ENCODE results near the gene PNMA8C.
"Not testable (repeated sequence)": the region's sequence is repeated elsewhere in the genome, so short reads cannot be mapped to it uniquely, and the experiment has no call there.

Gene PNMA8C

GRCh38 chr19:46410205-46411087 is 18.3 kb downstream of the PNMA8C start:
- no peak for DNase-seq

DNA sequence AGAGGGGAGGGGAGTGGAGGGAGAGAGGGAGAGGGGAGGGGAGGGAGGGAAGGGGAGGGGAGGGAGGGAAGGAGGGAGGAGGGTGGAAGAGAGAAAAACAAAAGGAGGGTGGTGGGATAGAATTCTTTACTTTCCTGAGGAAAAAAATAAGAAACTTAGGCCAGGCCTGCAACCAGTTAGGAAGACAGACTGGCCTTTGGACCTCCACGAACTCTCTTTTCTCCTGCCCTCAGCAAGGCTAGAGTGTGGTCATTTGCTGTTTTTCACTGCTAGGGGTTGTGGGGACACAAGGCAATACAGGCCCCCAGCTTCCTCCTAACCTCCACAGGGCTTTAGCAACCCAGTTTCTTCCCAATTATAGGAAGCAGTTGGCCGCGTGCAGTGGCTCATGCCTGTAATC is 19.5 kb downstream of the PNMA8C start:
- DNase-seq, result no peak

DNA sequence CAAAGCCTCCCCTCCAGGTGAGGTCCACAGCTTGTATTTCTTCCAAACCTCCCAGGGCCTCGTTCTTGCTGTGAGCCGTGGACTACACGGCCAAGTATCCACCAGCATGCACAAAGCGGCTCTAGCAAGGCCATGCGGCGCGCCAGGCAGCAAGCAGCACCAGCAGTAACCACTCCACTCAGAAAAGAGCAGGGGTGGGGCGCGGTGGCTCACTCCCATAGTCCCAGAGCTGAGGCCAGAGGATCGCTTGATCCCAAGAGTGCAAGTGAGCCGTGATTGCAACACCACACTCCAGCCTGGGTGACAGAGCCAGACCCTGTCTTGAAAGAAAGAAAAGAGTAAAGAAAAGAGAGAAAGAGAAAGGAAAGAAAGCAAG is 20.1 kb downstream of the PNMA8C start:
- no peak for DNase-seq

DNA sequence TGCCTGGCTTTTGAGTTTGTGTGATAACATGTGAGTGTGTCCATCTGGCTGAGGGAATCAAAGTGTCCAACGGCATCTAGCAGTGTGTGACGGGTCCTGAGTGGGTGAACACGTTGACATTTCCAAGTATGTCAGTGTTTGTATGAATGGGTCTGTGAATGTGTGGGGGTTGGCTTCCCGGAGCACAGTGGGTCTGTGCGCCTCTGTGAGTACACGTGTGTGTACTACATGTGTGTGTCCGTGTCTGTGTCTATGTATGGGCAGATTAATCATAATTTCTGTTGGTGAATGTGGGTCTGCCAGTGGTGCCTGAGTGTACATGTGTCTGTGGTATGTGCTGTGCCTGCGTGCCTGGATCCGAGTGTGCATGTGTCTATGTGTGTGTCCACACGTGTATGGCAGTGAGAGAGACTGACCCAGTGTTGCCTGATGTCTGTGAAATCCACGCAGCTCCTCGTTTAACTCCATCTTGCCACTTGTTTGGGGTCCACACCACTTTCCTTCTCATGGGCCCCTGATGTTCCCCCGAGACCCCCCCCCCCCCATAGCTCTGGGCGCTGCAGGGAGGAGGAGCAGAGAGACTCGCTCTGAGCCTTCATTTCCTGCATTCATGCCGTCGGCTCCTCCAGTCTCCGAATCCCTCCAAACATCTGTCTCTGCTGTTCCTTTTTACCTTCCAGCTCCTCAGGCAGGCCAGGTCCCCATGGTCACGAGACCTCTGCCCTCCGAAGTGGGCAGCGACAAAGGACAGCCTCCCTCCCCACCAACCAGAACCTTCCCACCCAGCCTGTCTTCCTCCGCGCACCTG is 20.7 kb downstream of the PNMA8C start:
- DNase-seq, result no peak

DNA sequence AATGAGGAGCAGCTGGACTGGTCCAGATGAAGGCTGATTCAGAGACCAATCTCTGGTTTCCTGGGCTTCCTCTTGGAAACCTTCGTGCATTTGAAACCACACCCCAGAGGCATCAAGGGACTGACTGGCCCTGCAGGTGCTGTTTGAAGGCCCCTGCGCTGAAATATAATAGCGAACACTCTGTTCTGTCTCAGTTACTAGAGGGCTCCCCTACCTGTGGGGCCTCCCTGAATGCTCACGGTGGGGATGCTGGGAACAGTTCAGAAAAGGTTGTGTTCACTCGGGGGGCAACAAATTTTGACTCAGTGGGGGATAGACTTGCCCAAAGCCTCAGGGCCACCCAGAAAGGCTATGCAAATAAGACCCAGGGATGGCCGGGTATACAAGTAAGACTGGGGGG is 21.8 kb downstream of the PNMA8C start:
- DNase-seq, result no peak

GRCh38 chr19:46404753-46405468 is 23.8 kb downstream of the PNMA8C start:
- DNase-seq, result no peak

- no peak for DNase-seq
These were observed 24.5 kb downstream of the PNMA8C start for GRCh38 chr19:46404055-46404752.

DNA sequence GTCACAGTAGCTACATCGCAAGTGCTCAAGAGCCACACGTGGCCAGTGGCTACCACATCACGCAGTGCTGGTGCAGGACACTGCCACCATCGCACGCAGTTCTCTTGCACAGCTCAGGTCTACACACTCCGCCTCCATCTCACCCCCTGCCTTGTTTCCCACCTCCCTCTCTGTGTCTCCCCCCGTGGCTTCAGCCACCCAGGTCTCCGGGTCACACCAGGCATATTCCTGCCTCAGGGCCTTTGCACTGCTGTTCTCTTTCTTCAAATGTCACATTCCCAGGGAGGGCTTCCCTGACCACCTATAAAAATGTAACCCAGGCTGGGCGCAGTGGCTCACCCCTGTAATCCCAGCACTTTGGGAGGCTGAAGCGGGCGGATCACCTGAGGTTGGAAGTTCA is 26.0 kb downstream of the PNMA8C start:
- no peak for DNase-seq

GRCh38 chr19:46397801-46398479 is 30.8 kb downstream of the PNMA8C start:
- DNase-seq, result not testable (repeated sequence)

DNA sequence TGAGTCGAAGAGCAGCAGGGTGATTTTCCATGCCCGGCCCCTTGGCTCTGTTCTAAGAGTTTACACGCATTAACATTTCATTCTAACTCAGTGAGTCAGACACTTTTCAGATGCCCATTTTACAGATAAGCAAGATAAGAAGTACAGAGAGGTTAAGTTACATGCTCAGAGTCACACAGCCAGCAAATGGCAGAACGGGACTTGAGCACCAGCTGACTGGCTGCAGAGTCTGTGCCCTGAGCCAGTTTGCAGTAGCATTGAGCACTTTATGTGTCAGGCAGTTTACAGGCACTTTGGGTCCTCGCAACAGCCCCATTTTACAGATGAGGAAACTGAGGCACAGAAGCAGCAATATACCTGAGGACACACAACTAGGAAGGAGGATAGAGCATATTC is 34.3 kb downstream of the PNMA8C start:
- no peak for DNase-seq

- DNase-seq, result no peak
These were observed 35.0 kb downstream of the PNMA8C start for GRCh38 chr19:46393456-46394401.

GRCh38 chr19:46392837-46393236 is 35.9 kb downstream of the PNMA8C start:
- no peak for DNase-seq

DNA sequence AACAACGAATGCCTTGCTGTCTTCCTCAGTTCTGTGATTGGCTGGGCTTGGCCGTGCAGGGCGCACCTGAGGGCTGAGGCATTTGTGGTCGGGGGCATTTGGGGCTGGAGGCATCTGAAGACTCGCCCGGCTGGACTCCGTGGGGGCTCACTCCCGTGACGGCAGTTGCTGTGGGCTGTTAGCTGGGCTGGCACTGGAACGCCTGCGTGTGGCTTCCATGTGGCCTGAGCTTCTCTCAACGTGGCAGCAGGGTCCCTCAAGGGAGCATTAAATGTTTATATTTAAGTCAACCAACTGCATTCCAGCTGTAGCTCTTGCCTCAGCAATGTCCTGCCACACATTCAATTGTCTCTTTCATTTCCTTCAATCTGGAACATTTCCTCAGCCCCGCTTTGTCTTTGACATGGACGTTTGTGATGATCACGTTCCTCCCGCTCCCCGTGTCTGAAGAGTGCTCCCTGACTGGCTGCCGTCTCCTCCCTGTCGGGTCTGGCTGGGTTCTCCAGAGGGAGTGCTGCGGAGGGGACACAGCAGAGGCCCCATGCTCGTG is 36.4 kb downstream of the PNMA8C start:
- DNase-seq, result no peak

DNA sequence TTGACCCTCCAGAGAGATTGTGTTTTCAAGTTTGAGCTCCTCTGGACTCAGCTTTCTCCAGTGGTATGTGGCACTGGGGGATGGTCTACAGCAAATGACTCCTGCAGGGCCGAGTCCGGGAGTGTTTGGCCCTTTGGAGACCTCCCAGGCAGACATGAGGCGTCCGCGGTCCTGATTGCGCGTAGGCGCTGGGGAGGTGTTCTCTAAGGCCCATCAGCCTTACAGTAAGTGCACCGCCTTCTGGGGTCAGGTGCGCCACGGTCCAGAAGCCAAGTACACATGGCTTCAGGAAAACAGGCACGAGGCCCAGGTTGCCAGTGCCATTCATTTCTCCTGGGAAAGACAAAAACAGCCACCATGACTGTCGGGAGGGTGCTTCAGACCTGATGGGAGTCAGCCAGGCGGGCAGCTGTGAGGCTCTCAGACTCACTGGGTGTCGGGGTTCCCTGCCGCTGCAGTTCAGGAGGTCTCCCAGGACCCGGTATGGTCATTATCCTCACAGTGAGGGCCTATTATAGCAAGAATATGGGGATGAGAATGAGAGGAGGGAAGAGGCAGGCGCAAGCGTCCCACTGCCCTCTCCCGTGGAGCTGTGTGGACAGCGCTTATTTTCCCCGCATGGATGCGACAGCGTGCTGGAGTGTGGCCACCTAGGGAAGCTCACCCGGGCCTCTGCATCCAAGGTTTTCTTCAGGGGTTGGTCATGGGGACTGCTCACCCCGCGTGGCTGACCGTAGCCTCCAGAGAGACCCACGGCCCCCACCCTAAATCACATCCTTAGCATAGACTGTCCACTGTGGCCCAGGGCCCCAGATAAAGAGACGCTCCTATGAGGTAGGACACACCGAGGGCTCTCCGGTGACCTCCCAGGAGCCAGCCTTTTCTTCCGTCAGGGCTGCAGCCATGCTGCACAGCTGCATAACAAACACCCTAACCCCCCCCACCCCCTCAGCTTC is 37.2 kb downstream of the PNMA8C start:
- DNase-seq, result no peak

- no peak for DNase-seq
These were observed 37.9 kb downstream of the PNMA8C start for GRCh38 chr19:46390866-46391265.

GRCh38 chr19:46390121-46390858 is 38.4 kb downstream of the PNMA8C start:
- no peak for DNase-seq

DNA sequence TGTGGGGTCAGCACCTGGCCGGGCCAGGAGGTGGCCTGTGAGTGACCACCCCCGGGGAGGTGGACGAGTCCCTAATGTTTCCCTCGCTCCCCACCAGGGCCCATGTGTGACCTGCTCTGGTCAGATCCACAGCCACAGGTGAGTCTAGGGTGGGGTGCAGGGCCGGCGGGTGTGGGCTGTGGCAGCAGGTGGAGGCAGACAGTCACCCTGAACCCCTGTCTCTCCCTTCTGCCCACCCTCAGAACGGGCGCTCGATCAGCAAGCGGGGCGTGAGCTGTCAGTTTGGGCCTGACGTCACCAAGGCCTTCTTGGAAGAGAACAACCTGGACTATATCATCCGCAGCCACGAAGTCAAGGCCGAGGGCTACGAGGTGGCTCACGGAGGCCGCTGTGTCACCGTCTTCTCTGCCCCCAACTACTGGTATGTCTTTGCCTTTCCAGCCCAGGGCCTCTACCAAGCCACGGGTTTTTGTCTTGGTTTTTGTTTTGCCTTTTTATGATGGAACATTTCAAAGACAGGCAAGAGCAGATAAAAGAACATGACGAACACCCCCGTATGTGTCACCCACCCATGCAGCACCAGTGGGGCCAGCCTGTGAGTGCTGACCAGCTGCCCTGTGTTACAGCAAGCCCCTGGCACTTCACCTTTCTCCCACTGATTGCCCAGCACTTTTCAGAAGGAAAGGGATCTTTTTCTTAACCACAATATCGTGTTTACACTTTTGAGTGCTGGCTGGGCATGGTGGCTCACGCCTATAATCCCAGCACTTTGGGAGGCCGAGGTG is 40.2 kb downstream of the PNMA8C start:
- no peak for DNase-seq

DNA sequence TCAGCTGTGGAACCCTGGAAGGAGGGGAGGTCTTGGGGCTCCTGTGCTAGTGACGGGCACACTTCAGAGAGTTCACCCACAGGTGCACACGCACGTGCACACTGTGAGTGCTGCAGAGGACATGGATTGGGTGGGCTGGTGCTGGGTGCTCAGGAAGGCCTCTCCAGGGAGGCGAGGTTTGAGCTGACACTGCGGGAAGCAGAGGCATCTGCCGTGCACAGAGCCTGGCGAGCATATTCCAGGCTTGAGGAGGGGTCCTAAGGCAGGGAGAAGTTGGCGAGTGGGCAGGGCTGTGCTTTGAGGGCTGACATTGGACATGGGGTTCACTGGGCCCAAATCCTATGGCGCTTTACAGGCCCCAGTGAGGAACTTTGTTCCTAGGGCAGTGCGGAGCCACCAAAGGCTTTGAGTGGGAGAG is 41.0 kb downstream of the PNMA8C start:
- DNase-seq, result no peak
